GM18517 (cell line): ENCODE measurements around the gene RNU1-2.
"Not testable (repeated sequence)": the region's sequence is repeated elsewhere in the genome, so short reads cannot be mapped to it uniquely, and the experiment has no call there.

Experiments used
- ATAC-seq: cut with Tn5 transposase; IDR thresholded peaks from one replicate; pipeline ENCODE4 v1.9.1; 2021; ENCODE audit warnings: mild to moderate bottlenecking, moderate library complexity; ENCODE audit not compliant: unreplicated experiment

The RNU1-2 gene

GRCh38 chr1:16907870-16908758, 12.3 kb downstream of the RNU1-2 start:
- ATAC-seq: no peak

- not testable (repeated sequence) for ATAC-seq
Measured at GRCh38 chr1:16911851-16912721, 16.3 kb downstream of the RNU1-2 start.

- ATAC-seq: not testable (repeated sequence)
Measured at GRCh38 chr1:16912742-16913141, 17.0 kb downstream of the RNU1-2 start.

DNA sequence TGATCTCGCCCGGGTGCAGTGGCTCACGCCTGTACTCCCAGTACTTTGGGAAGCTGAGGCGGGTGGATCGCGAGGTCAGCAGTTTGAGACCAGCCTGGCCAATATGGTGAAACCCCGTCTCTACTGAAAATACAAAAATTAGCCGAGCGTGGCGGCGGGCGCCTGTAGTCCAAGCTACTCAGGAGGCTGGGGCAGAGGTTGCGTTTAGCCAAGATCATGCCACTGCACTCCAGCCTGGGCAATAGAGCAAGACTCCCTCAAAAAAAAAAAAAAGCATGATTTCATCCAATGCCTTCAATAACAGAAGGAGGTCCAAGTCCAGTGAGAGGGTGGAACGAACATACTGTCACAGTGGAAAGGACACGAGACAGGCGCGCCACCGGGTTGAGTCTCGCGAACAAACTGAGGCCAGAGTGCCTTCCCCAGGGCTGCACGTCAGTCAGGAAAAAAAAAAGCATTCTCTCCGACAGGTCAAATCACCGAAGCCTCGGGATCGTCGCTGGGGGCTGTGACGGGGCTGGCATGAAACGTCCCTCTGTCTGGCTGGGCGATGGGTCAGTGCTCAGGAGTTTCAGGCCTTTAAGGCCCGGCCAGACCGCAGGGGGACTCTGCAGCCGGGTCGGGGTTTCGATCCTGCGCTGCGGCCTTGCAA, 17.5 kb downstream of the RNU1-2 start:
- ATAC-seq: peak; percentile 27

GRCh38 chr1:16913833-16914662, 18.3 kb downstream of the RNU1-2 start:
- ATAC-seq: peak; percentile 64

DNA sequence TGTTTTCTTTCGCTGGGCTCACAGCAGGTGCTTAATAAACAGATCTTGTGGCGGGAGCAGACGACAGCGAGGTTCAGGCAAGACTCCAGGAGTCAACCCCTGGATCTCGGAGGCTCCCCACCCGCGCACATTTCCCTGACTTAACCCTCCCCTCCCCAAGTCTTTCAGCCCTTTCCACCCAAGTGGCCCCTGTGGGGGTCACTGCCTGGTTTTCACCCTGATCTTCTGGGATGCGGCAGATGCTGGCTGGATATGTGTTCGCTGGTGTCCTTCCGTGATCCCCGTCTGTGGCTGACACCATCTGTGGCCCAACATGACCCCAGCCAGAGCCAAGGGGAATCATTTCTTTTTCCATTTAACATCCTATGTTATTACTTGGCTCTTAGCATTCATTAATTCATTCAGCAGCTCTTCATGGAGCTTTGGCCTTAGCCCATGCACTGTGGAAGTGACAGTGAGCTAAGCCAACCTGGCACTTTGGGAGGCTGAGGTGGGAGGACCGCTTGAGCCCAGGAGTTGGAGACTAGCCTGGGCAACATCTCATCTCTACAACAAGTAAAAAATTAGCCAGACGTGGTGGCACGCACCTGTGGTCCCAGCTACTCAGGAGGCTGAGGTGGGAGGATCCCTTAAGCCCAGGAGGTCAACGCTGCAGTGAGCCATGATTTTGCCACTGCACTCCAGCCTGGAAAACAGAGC, 19.3 kb downstream of the RNU1-2 start:
- ATAC-seq: not testable (repeated sequence)

DNA sequence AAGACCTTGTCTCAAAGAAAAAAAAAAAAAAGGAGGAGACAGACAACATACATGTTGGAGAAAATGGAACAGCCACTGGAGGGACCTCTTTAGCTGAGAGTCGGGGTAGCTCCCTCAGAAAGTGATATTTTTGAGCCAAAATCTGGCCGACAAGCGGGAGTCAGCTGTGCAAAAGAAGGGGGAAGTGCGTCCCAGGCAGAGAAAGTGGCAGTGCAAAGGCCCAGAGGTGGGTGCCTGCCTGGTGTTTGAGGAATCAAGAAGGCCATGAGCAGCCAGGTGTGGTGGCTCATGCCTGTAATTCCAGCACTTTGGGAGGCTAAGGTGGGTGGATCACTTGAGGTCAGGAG, 19.8 kb downstream of the RNU1-2 start:
- ATAC-seq: no peak

DNA sequence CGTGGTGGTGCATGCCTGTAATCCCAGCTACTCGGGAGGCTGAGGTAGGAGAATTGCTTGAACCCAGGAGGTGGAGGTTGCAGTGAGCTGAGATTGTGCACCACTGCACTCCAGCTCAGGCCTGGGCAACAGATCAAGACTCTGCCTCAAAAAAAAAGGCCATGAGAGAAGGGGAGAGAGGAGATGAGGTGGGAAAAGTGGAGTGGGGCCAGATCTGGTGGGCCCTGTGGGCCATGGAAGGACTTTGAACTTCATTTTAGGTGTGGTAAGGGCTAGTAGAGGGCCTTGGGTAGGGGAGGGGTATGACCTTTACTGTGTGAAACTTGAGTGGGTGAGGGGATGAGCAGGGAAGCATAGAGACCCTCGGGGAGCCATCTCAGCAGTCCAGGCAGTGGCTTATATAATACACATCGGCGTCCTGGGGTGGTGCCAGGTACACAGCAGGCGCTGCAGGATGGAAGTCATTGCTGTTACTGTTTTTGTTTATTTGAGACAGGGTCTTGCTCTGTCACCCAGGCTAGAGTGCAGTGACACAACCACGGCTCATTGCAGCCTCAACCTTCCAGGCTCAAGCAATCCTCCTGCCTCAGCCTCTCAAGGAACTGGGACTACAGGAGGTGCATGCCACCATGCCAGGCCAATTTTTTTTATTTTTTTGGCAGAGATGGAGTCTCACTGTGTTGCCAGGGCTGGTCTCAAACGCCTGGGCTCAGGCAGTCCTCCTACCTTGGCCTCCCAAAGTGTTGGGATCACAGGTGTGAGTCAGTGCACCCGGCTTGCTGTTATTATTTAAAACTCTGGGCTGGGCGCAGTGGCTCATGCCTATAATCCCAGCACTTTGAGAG, 20.5 kb downstream of the RNU1-2 start:
- ATAC-seq: not testable (repeated sequence)

- ATAC-seq: no peak
Measured at GRCh38 chr1:16918371-16918770, 22.6 kb downstream of the RNU1-2 start.

DNA sequence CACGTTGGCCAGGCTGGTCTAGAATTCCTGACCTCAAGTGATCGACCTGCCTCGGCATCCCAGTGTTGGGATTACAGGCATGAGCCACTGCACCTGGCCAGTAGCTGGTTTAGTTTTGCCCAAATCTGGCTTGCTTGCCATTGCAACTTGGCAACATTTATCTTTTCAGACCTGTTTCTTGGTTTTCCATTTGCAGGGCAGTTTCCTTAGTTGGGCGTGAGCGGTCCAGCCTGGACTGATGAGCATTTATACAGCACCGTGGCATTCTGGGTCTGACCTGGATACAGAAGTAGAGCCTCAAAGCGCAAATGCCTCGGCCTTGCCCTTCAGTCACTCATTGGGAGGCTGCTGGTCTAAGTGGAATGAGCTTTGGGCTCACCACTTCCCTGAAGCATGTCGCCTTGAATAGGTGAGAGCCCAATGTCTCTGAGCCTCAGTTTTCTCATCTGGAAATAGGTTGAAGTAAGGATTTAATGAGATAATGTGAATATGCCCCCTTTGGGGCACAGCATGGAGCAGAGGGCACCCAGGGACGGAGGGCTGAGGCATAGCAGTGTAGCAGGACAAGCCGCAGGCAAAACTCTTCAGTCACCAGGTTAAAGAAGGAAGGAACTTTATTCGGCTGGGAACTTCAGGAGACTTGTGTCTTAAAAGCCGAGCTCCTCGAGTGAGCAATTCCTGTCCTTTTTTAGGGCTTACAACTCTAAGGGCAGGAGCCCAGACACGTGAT, 23.3 kb downstream of the RNU1-2 start:
- not testable (repeated sequence) for ATAC-seq

GRCh38 chr1:16920951-16921350, 25.2 kb downstream of the RNU1-2 start:
- ATAC-seq: no peak

DNA sequence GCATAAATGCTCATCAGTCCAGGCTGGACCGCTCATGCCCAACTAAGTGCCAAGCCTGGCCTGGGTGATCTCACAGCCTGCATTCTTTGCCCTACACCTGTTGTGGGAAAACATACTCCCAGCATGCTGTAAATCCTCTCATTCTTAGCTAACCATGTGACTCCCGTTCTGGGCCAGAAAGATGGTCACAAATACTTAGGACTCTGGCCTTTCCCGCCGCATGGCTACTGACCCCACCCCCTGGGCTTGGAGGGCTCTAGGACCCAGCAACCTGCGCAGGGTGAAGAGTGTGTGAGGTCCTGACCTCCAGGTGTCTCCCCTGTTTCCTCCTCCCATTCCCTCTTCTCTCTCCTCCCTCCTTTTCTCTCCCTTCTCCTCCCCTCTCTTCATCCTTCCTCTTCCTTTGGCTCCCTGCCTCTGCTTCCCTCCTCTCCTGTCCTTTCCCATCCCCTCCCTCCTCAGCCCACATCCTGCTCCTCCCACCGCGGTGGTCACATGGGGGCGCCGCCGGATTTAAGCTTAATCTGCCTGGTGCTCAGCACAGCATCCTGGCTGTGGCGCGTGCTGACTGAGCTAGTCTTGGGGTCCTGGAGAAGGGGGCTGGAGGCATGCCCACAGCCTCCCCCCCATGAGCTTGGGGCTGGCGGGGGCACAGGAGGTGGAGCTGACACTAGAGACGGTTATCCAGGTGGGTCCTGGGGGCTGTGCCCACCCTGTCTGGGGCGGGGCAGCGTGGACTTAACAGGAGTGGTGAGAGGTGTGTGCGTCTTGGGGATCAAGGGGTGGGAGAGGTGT, 25.8 kb downstream of the RNU1-2 start, which contains the start of gene CROCC:
CROCC (plus strand) TSS at position 541 of the 795 bp plus-strand sequence; CDS start at position 629, 88 bp downstream.
- no peak for ATAC-seq

DNA sequence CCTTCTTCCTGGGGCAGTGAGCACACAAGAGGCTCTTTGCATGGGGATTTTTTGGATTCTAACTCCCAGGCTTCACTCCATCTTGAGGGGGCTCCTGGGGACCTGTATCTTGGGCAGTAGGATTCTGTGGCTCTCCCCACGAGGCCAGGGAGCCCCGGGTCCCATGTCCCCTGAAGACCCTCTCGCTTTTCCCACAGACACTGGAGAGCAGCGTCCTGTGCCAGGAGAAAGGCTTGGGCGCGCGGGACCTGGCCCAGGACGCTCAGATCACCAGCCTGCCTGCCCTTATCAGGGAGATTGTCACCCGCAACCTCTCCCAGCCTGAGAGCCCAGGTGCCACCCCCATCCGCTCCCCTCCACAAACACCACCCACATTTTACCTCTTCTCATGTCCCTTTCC, 26.7 kb downstream of the RNU1-2 start:
- ATAC-seq: no peak

DNA sequence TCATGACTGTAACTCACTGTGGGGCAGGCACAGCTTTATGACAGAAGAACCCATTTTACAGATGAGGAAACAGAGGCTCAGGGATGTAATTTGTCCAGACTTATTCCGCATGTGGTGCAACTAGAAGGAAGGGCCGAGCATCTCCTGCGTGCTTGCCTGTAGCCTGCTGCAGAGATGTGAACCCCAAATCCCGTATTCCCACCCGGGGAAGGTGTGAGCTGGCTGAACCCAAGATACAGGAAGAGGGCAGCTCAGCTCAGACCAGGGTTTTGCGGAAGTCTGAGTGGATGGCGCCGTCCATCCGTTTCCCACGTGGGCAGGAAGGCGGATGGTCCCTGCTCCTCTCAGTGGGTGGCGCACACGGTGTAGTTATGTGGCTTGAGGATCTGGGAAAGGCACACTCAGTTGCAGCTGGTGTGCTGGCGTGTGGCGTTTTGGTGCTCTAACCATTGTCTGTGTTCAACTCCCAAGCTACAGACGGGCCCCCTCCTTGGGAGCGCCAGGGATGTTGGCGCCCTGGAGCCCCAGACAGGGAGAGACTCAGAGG, 27.2 kb downstream of the RNU1-2 start:
- no peak for ATAC-seq

- no peak for ATAC-seq
Measured at GRCh38 chr1:16924216-16924918, 28.6 kb downstream of the RNU1-2 start.

DNA sequence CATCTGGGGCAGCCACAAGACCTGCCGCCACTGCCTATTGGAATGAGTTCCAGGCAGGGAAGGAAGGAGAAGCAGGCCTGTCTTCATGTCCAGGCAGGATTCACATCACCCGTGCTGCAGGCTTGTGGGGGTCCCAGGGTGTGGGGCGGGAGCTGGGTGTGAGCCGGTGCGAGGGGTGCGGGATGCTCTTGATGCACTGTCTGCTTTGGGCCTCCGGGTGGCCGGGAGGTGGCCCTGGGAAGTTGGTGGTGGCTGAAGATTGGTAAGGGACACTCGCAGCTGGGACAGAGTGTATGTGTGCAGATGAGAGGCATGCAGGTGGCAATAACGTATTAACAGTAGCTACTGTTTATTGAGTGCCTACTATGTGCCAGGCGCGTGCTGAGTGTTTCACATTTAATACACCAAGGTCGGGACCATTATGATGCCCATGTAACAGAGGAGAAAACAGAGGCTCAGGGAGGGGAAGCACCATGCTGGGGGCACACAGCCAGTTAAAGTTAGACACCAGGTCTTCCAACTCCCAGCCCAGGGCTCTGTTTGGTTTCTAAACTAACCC, 29.2 kb downstream of the RNU1-2 start:
- ATAC-seq: no peak
